ENCODE data around the gene DCP1A. TPM values are rescaled to one million over a fixed set of nuclear protein-coding genes. Genes with fewer than 3 reads are reported as not detected.
"Not testable (repeated sequence)": the region's sequence is repeated elsewhere in the genome, so short reads cannot be mapped to it uniquely, and the experiment has no call there.

Gene DCP1A
- total RNA-seq, 1 donor from 2014 or later = 32.9 TPM

GRCh38 chr3:53357458-53357857 lies 10.1 kb upstream of the DCP1A start:
- Histone ChIP-seq H3K36me3 (no peaks in the 10 kb centered on the region), H3K27me3 (no peaks in the 10 kb centered on the region), H3K27ac (no peak overlapping the region), H3K9me3 (no peaks in the 10 kb centered on the region), H3K4me3 (no peak overlapping the region), H3K4me1 (no peaks in the 10 kb centered on the region)
- no peak for DNase-seq (ENCODE audit: extremely low spot score in 2 of 2)
- TF ChIP-seq, protein P1, sequence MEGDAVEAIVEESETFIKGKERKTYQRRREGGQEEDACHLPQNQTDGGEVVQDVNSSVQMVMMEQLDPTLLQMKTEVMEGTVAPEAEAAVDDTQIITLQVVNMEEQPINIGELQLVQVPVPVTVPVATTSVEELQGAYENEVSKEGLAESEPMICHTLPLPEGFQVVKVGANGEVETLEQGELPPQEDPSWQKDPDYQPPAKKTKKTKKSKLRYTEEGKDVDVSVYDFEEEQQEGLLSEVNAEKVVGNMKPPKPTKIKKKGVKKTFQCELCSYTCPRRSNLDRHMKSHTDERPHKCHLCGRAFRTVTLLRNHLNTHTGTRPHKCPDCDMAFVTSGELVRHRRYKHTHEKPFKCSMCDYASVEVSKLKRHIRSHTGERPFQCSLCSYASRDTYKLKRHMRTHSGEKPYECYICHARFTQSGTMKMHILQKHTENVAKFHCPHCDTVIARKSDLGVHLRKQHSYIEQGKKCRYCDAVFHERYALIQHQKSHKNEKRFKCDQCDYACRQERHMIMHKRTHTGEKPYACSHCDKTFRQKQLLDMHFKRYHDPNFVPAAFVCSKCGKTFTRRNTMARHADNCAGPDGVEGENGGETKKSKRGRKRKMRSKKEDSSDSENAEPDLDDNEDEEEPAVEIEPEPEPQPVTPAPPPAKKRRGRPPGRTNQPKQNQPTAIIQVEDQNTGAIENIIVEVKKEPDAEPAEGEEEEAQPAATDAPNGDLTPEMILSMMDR (IDR thresholded peaks at IDR 0.05) = no peak
- no peak for TF ChIP-seq POLR2A (IDR thresholded peaks at IDR 0.05)
- TF ChIP-seq POLR2AphosphoS5 (IDR thresholded peaks at IDR 0.05; ENCODE audit: insufficient read depth in 1 of 2, low read depth in 1 of 2) = no peak
- intact Hi-C loops (cut with DNase I) = no loop called here

DNA sequence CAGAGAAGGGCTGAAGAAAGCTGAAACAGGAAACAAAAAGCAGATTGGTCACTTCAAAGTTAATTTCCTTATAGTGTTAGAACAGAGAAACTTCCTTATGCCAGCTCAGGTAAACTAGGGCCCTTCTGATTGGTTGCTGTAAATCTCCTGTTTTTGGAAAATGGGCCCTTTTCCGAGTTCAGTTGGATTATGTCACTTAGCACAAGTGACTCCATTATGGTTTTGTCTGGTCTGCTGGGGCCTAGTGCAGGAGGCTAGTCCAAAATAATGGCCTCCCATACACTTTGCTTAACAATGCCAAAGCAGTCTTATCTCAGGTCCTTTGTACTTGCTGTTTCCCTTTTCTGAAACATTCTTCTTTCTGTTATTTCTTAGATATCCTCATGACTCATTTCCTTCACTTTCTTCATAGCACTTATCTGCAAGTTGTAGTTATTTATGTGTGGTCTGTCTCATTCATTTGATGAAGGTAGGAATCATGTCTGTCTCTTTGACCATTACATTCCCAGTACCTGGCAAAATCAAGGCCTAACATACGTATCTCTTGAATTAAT lies 7.7 kb upstream of the DCP1A start:
- Histone ChIP-seq H3K27ac (no peak overlapping the region), H3K4me3 (no peak overlapping the region), H3K36me3 (no peaks in the 10 kb centered on the region), H3K4me1 (no peaks in the 10 kb centered on the region), H3K27me3 (no peaks in the 10 kb centered on the region), H3K9me3 (no peaks in the 10 kb centered on the region)
- intact Hi-C loops (cut with DNase I) = no loop called here
- TF ChIP-seq POLR2AphosphoS5 (IDR thresholded peaks at IDR 0.05; ENCODE audit: insufficient read depth in 1 of 2, low read depth in 1 of 2) = no peak
- TF ChIP-seq, protein P1 (IDR thresholded peaks at IDR 0.05) = no peak
- TF ChIP-seq POLR2A (IDR thresholded peaks at IDR 0.05) = no peak
- no peak for DNase-seq (ENCODE audit: extremely low spot score in 2 of 2)

- intact Hi-C loops (cut with DNase I) = no loop called here
- no peak overlapping the region for H3K4me3 ChIP-seq
Measured at GRCh38 chr3:53353202-53353601, 5.9 kb upstream of the DCP1A start.

DNA sequence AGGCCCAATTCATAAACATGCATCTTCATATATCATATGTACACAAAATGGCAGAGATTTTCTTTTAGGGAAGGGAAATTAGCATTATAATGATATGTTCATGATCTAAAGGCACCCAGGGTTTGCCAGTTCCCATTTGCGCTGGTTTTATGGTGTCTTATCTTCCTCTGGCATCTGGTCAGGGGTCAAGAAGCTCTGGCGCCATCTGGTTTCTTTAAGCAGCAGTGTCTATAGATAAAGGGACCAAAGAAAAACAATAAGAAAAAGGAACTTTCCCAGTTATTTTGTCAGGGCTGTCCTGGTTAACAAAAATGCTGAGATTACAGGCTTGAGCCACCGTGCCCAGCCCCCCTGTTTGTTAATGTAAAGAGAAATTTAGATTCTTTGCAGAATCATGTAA lies 3.3 kb upstream of the DCP1A start:
- TF ChIP-seq POLR2AphosphoS5 (IDR thresholded peaks at IDR 0.05; ENCODE audit: insufficient read depth in 1 of 2, low read depth in 1 of 2) (no peak), POLR2A (IDR thresholded peaks at IDR 0.05) (no peak)
- TF ChIP-seq, protein P1 (IDR thresholded peaks at IDR 0.05) = no peak
- no peak for DNase-seq (ENCODE audit: extremely low spot score in 2 of 2)
- no peak overlapping the region for H3K4me3 ChIP-seq
- no peak overlapping the region for H3K27ac ChIP-seq
- H3K27me3 ChIP-seq = no peaks in the 10 kb centered on the region
- H3K9me3 ChIP-seq = no peaks in the 10 kb centered on the region
- H3K36me3 ChIP-seq = no peaks in the 10 kb centered on the region
- intact Hi-C loops (cut with DNase I) = no loop called here
- H3K4me1 ChIP-seq = peaks cover 15% of the 10 kb centered on the region

More at GRCh38 chr3:53353202-53353601, 5.9 kb upstream of the DCP1A start:
- no peaks in the 10 kb centered on the region for H3K36me3 ChIP-seq
- peaks cover 3% of the 10 kb centered on the region for H3K4me1 ChIP-seq
- no peaks in the 10 kb centered on the region for H3K9me3 ChIP-seq
- H3K27me3 ChIP-seq = no peaks in the 10 kb centered on the region
- TF ChIP-seq, protein P1 (IDR thresholded peaks at IDR 0.05) = no peak
- no peak for TF ChIP-seq POLR2A (IDR thresholded peaks at IDR 0.05)
- TF ChIP-seq POLR2AphosphoS5 (IDR thresholded peaks at IDR 0.05; ENCODE audit: insufficient read depth in 1 of 2, low read depth in 1 of 2) = no peak
- no peak for DNase-seq (ENCODE audit: extremely low spot score in 2 of 2)
- no peak overlapping the region for H3K27ac ChIP-seq

GRCh38 chr3:53348118-53348517 lies 775 bp upstream of the DCP1A start:
- DNase-seq (ENCODE audit: extremely low spot score in 2 of 2); H3K36me3 ChIP-seq; intact Hi-C loops (cut with DNase I); H3K9me3 ChIP-seq; H3K27me3 ChIP-seq: not testable (repeated sequence)
- H3K27ac ChIP-seq = peak overlapping the region; percentile 94
- peak overlapping the region; percentile 99 for H3K4me3 ChIP-seq
- H3K4me1 ChIP-seq = peaks cover 32% of the 10 kb centered on the region
